Endothelial cell of umbilical vein (primary cell): ENCODE data around the gene RHOV. TPM values are rescaled to one million over a fixed set of nuclear protein-coding genes. Genes with fewer than 3 reads are reported as not detected.

Source experiments
- BruUV-seq: library from RNA; stranded (reverse); fragments of 400-500 nt; replicated peaks from 2 replicates; lab custom pipeline; 2021; lab: Mats Ljungman, UMichigan
- CTCF ChIA-PET: fragments of 300-600, 350-600 bp; sonication (Branson Sonifier 250); formaldehyde crosslinking; loops from one replicate; lab custom pipeline; 2021; ENCODE audit warnings: antibody characterized with exemption, inconsistent platforms; lab: Charles Lee
- POLR2A ChIA-PET: fragments of 300-600, 350-600 bp; sonication (Branson Sonifier 250); formaldehyde crosslinking; loops from one replicate; lab custom pipeline; 2021; ENCODE audit warnings: antibody characterized with exemption, inconsistent platforms; lab: Charles Lee
- DNase-seq: peaks from one replicate; pipeline ENCODE4 v3.0.0-alpha.2; 2011; ENCODE audit warnings: low read depth, low spot score
- FAIRE-seq: peaks from 2 replicates; lab custom pipeline; 2011; peaks lifted over from hg19 to GRCh38; lab: Jason Lieb, UNC
- H2AFZ ChIP-seq: 2 replicates; pipeline ENCODE4 v1.6.0; 2012; ENCODE audit warnings: low read depth, low read length, control low read depth, inconsistent platforms
- H3K27ac ChIP-seq: 2 replicates; pipeline ENCODE4 v1.5.1; 2011; ENCODE audit warnings: low read depth, mild to moderate bottlenecking, control low read depth, low read length, moderate library complexity; ENCODE audit not compliant: insufficient read depth
- H3K27me3 ChIP-seq, 2 experiments: 2 replicates each; pipeline versions ENCODE4 v1.6.0 to v1.6.1; 2011; ENCODE audit warnings: low read length in 2 of 2, mixed read lengths in 1 of 2; ENCODE audit not compliant: control insufficient read depth in 2 of 2, insufficient read depth in 2 of 2
- H3K36me3 ChIP-seq, 2 experiments: 2 replicates in 1 of 2; 3 replicates in 1 of 2; pipeline ENCODE4 v1.5.1; 2011; ENCODE audit warnings: low read length in 2 of 2, mild to moderate bottlenecking in 1 of 2, moderate library complexity in 1 of 2; ENCODE audit not compliant: control insufficient read depth in 2 of 2, insufficient read depth in 2 of 2; ENCODE audit errors: extremely low read depth in 1 of 2
- H3K4me1 ChIP-seq: 3 replicates; pipeline ENCODE4 v1.5.1; 2011; ENCODE audit warnings: mild to moderate bottlenecking, low read length; ENCODE audit not compliant: control insufficient read depth, insufficient read depth; ENCODE audit errors: extremely low read depth
- H3K4me2 ChIP-seq: 2 replicates; pipeline ENCODE4 v1.6.1; 2011; ENCODE audit warnings: low read length, control low read depth, mixed read lengths; ENCODE audit not compliant: insufficient read depth
- H3K4me3 ChIP-seq, 3 experiments: fragments of 200-600 bp in 1 of 3; sonication (generic), shearing (Covaris generic) in 1 of 3; replicated peaks in 1 of 3; 2 replicates each; pipeline ENCODE4 v1.5.1; 2011 to 2016; ENCODE audit warnings: control low read depth in 3 of 3, low read length in 3 of 3, mild to moderate bottlenecking in 2 of 3, inconsistent platforms in 1 of 3, low read depth in 1 of 3, moderate library complexity in 1 of 3; ENCODE audit not compliant: insufficient read depth in 1 of 3
- H3K79me2 ChIP-seq: 2 replicates; pipeline ENCODE4 v1.6.0; 2012; ENCODE audit warnings: low read length, inconsistent platforms; ENCODE audit not compliant: control insufficient read depth, insufficient read depth
- H3K9ac ChIP-seq: replicated peaks from 2 replicates; pipeline ENCODE3; 2011; ENCODE audit warnings: low read length, control low read depth; ENCODE audit not compliant: insufficient read depth; ENCODE audit errors: extremely low read depth
- H3K9me1 ChIP-seq: replicated peaks from 3 replicates; pipeline ENCODE4 v1.6.0; 2011; ENCODE audit warnings: mild to moderate bottlenecking, low read length; ENCODE audit not compliant: control insufficient read depth, insufficient read depth; ENCODE audit errors: extremely low read depth
- H3K9me3 ChIP-seq: replicated peaks from 2 replicates; pipeline ENCODE4 v1.5.1; 2012; ENCODE audit warnings: low read length, inconsistent platforms; ENCODE audit not compliant: control insufficient read depth, insufficient read depth
- H4K20me1 ChIP-seq: replicated peaks from 2 replicates; pipeline ENCODE3; 2011; ENCODE audit warnings: mild to moderate bottlenecking, low read length; ENCODE audit not compliant: control insufficient read depth, insufficient read depth; ENCODE audit errors: extremely low read depth
- EZH2 ChIP-seq: IDR thresholded peaks from 2 replicates; pipeline ENCODE4 v1.6.1; 2012; ENCODE audit warnings: borderline replicate concordance, low read depth, mild to moderate bottlenecking, moderate library complexity, low read length, inconsistent platforms; ENCODE audit not compliant: severe bottlenecking
- FOS ChIP-seq: IDR thresholded peaks from 2 replicates; pipeline ENCODE4 v1.6.1; 2011; ENCODE audit warnings: mild to moderate bottlenecking, low read length, moderate library complexity, borderline replicate concordance; ENCODE audit not compliant: insufficient read depth
- GATA2 ChIP-seq: IDR thresholded peaks from 2 replicates; pipeline ENCODE4 v1.7.0; 2011; ENCODE audit warnings: low read depth, mild to moderate bottlenecking, moderate library complexity, mixed read lengths, low read length; ENCODE audit not compliant: insufficient read length, insufficient read depth
- JUN ChIP-seq: IDR thresholded peaks from 2 replicates; pipeline ENCODE4 v1.6.1; 2011; ENCODE audit warnings: borderline replicate concordance, low read depth; ENCODE audit not compliant: insufficient read length, insufficient read depth
- POLR2A ChIP-seq: IDR thresholded peaks from 2 replicates; pipeline ENCODE4 v1.6.1; 2012; ENCODE audit warnings: low read depth, mild to moderate bottlenecking, control low read depth, low read length
- POLR2AphosphoS5 ChIP-seq: IDR thresholded peaks from 2 replicates; pipeline ENCODE4 v1.6.1; 2012; ENCODE audit warnings: low read depth, mild to moderate bottlenecking, control low read depth, low read length, moderate library complexity; ENCODE audit not compliant: insufficient read depth
- dilution Hi-C: fragments of 300-500 bp; cut with MboI; formaldehyde crosslinking; loops from one replicate; pipeline ENCODE4 v1.15.0; 2019; ENCODE audit warnings: low sequenced_read_pairs; ENCODE audit not compliant: extremely low pct_ligation_motif_present
- intact Hi-C: fragments of 100-400 bp; cut with micrococcal nuclease; formaldehyde crosslinking; loops from one replicate; pipeline ENCODE4 v1.10.0; 2022
- polyA plus RNA-seq, 4 experiments: library from polyadenylated mRNA; depleted of rRNA in 3 of 4; stranded (reverse) in 3 of 4; unstranded in 1 of 4; fragments of >200 nt; gene quantifications; 2 replicates each; pipeline versions ENCODE4 v1.2.1 to v1.2.3, GENCODE V29; 2011 to 2012; ENCODE audit warnings: missing spikeins in 1 of 4
- total RNA-seq: library from RNA; stranded (reverse); gene quantifications from 2 replicates; pipeline ENCODE4 v1.2.3, GENCODE V29; 2021
- TF ChIP-seq, protein P1 (sequence below): IDR thresholded peaks from 2 replicates; pipeline ENCODE4 v1.6.1; 2011; ENCODE audit not compliant: insufficient read depth, insufficient read length
- TF ChIP-seq, protein P2 (sequence below), 2 donors: IDR thresholded peaks; 1 replicate in 1 of 2; 2 replicates in 1 of 2; pipeline ENCODE4 v1.5.1; 2011; ENCODE audit warnings: low read length in 2 of 2, mild to moderate bottlenecking in 2 of 2, moderate library complexity in 2 of 2, control low read depth in 1 of 2, inconsistent platforms in 1 of 2, low read depth in 1 of 2; ENCODE audit not compliant: insufficient read depth in 1 of 2; ENCODE audit errors: extremely low read depth in 1 of 2

The RHOV gene
- total and polyA plus RNA-seq, 2 donors (not counting 3 experiments of a cell fraction or from before 2014, with no cell fraction given) = 0.15 to 0.20 TPM

- dilution Hi-C loops (no loop called here), intact Hi-C loops (loop anchor here (1.0 kb wide), 3 partner anchors 11 to 23 kb away; partner anchors contain the start of gene DLL4)
- FAIRE-seq = peak; percentile 91
- BruUV-seq = TSS peak; percentile 72
- Histone ChIP-seq H3K4me3 (no peak overlapping the region), H3K27me3 (no peaks in the 10 kb centered on the region), H3K79me2 (no peaks in the 10 kb centered on the region), H4K20me1 (no peaks in the 10 kb centered on the region), H3K36me3 (no peaks in the 10 kb centered on the region), H3K4me2 (peak overlapping the region; percentile 14), H3K9me3 (no peaks in the 10 kb centered on the region), H2AFZ (peak overlapping the region; percentile 74), H3K9me1 (no peaks in the 10 kb centered on the region), H3K27ac (peak overlapping the region; percentile 95), H3K9ac (peak overlapping the region; percentile 81), H3K4me1 (peaks cover 46% of the 10 kb centered on the region)
- CTCF ChIA-PET = interaction anchor here (0.9 to 6.5 kb wide), 11 partner anchors 8 to 101 kb away, joined by 3 to 100 read pairs (median 5); partner anchors contain the start of gene DLL4
- TF ChIP-seq, protein P1, sequence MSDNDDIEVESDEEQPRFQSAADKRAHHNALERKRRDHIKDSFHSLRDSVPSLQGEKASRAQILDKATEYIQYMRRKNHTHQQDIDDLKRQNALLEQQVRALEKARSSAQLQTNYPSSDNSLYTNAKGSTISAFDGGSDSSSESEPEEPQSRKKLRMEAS = no peak
- no peak for TF ChIP-seq GATA2
- TF ChIP-seq EZH2 = no peak
- no peak for TF ChIP-seq JUN
- TF ChIP-seq POLR2AphosphoS5 = peak; percentile 29
- TF ChIP-seq, protein P2, sequence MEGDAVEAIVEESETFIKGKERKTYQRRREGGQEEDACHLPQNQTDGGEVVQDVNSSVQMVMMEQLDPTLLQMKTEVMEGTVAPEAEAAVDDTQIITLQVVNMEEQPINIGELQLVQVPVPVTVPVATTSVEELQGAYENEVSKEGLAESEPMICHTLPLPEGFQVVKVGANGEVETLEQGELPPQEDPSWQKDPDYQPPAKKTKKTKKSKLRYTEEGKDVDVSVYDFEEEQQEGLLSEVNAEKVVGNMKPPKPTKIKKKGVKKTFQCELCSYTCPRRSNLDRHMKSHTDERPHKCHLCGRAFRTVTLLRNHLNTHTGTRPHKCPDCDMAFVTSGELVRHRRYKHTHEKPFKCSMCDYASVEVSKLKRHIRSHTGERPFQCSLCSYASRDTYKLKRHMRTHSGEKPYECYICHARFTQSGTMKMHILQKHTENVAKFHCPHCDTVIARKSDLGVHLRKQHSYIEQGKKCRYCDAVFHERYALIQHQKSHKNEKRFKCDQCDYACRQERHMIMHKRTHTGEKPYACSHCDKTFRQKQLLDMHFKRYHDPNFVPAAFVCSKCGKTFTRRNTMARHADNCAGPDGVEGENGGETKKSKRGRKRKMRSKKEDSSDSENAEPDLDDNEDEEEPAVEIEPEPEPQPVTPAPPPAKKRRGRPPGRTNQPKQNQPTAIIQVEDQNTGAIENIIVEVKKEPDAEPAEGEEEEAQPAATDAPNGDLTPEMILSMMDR (IDR thresholded peaks at IDR 0.05; ENCODE audit: extremely low read depth in 1 of 2, insufficient read depth in 1 of 2, low read depth in 1 of 2, low read length in 2 of 2) = no peak
- TF ChIP-seq FOS = no peak
- TF ChIP-seq POLR2A = no peak
- DNase-seq = peak; percentile 72
- POLR2A ChIA-PET = interaction anchor here (1.8 to 3.1 kb wide), 2 partner anchors 11 to 13 kb away, joined by 4 to 14 read pairs; partner anchors contain the start of gene DLL4
Measured at GRCh38 chr15:40918146-40918798, 44.2 kb upstream of the RHOV start.
